ENCODE results near the gene HLA-DPB1.
"Not testable (repeated sequence)": the region's sequence is repeated elsewhere in the genome, so short reads cannot be mapped to it uniquely, and the experiment has no call there.

The HLA-DPB1 gene

DNA sequence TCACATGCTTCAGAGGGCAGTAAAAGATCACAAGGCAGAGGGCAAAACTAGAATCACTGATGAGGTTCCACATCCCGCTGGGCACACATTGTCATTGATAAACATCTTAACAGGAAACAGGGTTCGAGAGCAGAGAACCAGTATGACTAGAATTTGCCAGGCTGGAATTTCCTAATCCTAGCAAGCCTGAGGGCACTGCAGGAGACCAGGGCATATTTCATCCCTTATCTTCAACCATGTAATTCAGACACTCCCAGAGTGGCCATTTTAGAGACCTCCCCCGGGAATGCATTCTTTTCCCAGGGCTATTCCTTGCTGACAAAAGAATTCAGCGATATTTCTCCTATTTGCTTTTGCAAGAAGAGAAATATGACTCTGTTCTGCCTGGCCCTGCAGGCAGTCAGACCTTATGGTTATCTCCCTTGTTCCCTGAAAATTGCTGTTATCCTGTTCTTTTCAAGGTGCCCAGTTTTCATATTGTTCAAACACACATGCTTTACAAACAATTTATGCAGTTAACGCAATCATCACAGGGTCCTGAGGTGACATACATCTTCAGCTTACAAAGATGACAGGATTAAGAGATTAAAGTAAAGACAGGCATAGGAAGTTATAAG, 25.4 kb downstream of the HLA-DPB1 start:
- not testable (repeated sequence) for DNase-seq (ENCODE audit: low read depth in 2 of 2, low spot score in 1 of 2)

DNA sequence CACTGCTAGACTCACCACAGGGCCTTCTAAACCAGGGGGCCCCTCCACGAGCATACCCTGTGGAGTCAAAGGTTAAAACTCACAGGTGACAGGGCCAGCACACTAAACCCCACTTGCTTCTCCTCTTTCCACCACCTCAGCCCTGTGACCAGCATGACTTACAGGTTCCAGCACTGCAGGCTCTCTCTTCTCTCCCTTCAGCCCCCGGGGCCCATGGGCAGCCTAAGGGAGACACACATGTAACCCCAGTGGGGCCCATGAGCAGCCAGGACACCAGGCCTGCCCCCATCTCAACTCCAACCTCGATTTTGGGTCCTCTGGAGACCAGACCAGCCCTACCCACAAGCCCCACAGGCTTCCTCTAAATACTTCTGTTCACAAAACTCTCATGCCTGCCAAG, 28.0 kb downstream of the HLA-DPB1 start:
- no peak for DNase-seq (ENCODE audit: low read depth in 2 of 2, low spot score in 1 of 2)

GRCh38 chr6:33104887-33105286, 29.1 kb downstream of the HLA-DPB1 start:
- DNase-seq (ENCODE audit: low read depth in 2 of 2, low spot score in 1 of 2): no peak

DNA sequence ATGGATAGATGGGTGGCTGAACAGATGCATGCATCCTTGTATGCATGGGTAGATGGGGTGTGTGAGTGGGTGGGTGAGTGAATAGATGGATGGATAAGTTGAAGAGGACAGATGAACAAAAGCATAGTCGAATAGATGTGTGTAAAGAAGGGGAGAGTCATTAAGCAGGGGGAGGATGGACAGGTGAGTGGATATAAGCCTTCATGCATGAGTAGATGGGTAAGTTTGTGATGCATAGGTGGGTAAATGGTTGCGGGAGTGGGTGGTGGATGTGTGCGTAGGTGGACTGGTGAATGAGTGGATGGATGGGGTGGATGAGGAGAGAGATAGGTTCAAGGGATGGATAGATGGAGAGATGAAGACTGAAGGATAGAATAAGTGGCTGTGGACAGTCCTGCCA, 29.6 kb downstream of the HLA-DPB1 start:
- DNase-seq (ENCODE audit: low read depth in 2 of 2, low spot score in 1 of 2): no peak

GRCh38 chr6:33105916-33106871, 30.4 kb downstream of the HLA-DPB1 start:
- DNase-seq (ENCODE audit: low read depth in 2 of 2, low spot score in 1 of 2): no peak

DNA sequence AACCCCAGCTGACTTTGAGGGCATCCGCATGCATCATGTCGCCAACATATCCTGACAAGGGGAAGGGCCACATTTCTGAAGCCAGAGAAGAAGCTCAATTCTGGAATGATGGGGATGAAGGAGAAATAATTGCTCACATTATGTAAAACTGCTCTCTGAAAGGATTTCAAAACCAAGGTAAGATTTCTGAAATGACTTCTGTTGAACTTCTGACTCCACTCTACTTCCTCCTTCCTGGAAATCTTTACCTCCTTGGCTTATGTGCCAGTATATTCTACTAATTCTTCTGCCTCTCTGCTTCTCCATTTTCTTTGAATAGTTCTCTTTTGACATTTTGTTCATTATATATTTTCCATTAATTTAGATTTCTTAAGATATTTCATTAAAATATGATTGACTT, 31.9 kb downstream of the HLA-DPB1 start:
- DNase-seq (ENCODE audit: low read depth in 2 of 2, low spot score in 1 of 2): no peak

GRCh38 chr6:33108307-33108706, 32.5 kb downstream of the HLA-DPB1 start:
- no peak for DNase-seq (ENCODE audit: low read depth in 2 of 2, low spot score in 1 of 2)

- no peak for DNase-seq (ENCODE audit: low read depth in 2 of 2, low spot score in 1 of 2)
Measured at GRCh38 chr6:33112148-33112547, 36.4 kb downstream of the HLA-DPB1 start.

DNA sequence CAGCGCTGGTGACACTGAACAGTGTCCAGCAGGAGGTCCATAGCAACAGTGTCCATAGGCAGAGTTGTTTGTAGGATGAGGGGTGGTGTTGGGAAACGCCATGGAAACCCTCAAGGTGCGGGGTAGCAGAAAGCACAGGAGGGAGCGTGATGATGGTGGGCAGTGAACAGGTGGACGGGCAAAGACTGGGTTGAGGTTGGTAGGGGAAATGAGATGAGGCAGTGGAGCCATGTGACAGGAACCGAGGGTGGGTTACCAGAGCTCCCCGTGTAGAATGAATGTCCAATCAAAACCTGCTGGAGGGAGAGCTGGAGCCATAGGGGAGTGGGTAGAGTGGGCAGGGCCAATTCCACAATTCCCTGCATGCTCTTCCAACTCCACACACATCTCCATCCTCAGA, 38.0 kb downstream of the HLA-DPB1 start:
- DNase-seq (ENCODE audit: low read depth in 2 of 2, low spot score in 1 of 2): no peak

DNA sequence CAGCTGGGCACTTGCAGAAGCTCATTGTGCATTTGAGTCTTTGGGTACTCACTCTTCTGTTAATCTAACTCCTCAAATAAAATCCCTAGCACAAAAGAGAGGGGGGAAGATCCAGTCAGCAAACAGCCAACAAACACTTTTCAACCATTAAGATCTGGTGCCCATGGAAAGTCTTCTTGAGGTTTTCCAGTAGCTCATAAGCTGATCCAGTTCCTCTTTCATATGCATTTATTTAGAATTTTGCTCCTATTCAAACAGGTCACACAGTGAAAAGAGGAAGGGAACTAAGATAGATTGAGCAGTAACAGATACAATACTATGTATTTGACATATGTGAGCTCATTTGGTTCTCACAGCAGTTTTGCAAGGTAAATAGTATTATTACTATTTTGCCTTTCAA, 38.6 kb downstream of the HLA-DPB1 start:
- no peak for DNase-seq (ENCODE audit: low read depth in 2 of 2, low spot score in 1 of 2)

DNA sequence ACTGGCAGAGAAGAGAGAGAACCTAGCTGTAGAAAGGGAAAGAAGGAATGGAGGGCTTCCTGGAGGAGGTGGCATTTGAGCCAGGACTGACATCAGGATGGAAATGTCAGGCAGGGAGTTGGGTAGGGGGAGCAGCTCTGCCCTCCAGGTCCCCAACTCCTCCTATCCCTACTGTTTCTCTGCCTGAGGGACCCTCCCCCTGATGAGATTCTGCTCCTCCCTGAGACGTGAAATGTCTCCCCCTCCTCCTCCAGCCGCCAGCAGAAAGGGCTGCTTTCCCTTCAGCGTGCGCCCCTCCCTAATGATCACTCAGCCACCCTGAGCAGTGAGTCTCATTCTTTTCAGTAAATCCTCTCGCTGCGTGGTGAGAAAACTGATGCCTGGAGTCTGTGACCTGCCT, 40.6 kb downstream of the HLA-DPB1 start:
- no peak for DNase-seq (ENCODE audit: low read depth in 2 of 2, low spot score in 1 of 2)

DNA sequence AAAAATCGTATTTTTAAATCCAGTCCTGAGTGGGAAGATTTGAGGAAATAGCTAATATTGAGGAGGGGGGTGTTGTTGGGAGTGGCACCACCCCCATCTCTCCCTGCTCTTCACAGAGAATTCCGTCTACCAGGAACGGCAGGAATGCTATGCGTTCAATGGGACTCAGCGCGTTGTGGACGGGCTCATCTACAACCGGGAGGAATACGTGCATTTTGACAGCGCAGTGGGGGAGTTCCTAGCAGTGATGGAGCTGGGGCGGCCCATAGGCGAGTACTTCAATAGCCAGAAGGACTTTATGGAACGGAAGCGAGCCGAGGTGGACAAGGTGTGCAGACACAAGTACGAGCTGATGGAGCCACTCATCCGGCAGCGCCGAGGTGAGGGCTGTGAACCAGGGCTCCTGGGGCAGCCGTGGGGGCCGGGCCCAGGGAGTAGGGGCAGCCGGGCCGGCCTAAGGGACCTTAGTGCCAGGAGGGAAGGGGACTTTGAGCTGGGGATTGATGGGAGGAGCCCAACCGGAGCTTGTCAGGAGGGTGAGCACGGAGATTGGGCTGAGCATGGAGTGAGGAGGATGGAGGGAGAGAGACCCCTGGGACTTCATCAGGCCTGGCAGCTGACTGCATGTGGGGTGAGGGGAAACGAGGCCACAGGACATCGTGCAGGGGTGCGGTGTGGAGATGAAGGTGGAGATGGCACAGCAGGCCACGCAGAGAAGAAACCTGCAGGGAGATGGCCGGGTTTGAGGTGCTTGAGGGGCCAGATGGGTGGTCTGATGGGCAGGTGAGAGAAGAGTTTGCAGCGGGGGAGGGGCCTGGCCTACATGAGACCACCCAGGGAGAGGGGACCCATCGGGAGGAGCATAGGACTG, 41.3 kb downstream of the HLA-DPB1 start:
- no peak for DNase-seq (ENCODE audit: low read depth in 2 of 2, low spot score in 1 of 2)

- DNase-seq (ENCODE audit: low read depth in 2 of 2, low spot score in 1 of 2): no peak
Measured at GRCh38 chr6:33117811-33118277, 42.1 kb downstream of the HLA-DPB1 start.

GRCh38 chr6:33118525-33119123, 42.8 kb downstream of the HLA-DPB1 start:
- no peak for DNase-seq (ENCODE audit: low read depth in 2 of 2, low spot score in 1 of 2)

DNA sequence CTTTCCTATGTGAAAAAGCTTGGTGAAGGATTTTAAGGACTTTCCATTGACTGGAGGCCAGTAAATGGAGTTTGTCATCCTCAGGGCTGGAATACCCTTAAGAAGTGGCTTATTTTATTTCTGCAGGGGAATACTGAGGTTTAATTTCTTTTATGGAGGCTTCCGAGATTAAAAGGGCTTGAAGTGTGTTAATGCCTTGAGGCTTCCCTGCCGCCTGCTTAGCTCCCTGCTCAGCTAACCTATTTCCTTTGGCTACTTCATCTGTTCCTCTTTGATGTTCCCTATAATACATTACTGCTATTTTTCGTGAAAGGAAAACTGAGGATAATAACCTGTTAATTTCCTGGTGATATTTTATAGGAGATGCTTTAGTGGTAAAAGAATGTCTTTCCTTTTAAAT, 44.2 kb downstream of the HLA-DPB1 start:
- no peak for DNase-seq (ENCODE audit: low read depth in 2 of 2, low spot score in 1 of 2)

DNA sequence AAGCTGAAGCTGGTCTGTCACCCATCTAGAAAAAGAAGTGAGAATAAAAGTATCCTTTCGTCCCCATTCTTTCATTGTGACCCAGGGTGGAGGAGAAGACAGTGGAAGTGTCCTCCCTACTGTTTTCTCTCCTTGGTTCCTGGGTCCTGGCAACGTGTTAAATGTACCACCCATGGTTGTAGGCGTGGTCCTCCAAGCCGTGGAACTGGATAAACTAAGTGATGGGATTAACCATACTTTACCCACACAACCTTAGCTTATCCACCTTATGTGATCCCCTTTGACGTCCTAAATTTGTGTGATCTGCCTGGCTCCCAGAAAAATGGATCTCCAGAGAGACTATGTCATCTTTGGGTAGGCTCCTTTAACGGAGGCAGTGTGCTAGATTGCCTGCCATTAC, 47.4 kb downstream of the HLA-DPB1 start:
- no peak for DNase-seq (ENCODE audit: low read depth in 2 of 2, low spot score in 1 of 2)

DNA sequence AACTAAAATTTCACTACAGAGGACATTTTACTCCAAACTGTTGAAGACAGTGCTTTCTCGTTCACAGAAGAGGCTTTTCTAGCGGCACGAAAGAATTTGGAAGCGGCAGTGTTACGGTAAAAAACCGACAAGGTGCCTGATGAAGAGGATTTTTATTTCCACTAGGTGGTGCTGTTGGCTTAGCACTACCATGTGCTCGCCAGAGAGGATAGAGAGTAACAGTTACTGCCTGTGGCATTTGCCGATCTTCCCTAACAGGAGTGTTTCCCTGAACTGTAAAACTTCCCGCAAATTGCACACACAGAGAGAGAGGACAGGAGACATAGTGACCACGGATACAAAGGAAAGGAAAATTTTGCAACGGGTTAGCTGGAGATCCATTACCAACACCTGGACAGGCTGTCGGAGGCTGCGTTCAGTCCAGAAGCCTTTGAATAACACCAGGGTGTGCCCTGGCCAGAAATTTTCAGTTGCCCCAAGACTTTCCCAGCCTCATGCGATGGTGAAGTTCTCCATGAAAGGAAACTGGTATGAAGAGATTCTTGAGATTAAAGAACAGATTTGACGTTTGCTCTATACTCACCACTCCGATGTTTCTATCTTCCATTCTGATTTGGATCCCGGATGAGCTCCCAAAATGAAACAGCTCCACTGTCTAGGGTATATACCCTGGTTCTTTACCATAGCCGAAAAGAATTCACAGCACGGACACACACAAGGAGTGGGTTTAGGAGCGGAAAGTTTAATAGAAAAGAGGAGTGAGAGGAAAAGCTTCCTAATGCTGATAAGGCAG, 48.1 kb downstream of the HLA-DPB1 start:
- no peak for DNase-seq (ENCODE audit: low read depth in 2 of 2, low spot score in 1 of 2)

DNA sequence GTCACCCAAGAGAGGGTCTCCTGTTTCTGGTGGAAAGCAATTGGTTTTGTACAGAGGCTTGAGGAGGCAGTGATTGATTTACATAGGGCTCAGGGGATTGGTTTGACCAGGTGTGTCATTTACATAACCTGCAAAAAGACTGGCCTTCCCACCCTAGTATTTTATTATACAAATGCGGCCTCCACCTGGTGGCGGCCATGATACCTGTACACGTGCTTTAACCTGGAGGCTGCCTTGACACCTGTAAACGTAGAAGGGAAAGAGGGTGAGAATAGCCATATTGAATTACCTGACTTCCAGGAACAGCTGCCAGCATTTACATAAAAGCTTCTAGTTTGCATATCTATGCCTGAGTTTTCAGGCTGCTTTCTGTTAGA, 48.7 kb downstream of the HLA-DPB1 start:
- no peak for DNase-seq (ENCODE audit: low read depth in 2 of 2, low spot score in 1 of 2)

DNA sequence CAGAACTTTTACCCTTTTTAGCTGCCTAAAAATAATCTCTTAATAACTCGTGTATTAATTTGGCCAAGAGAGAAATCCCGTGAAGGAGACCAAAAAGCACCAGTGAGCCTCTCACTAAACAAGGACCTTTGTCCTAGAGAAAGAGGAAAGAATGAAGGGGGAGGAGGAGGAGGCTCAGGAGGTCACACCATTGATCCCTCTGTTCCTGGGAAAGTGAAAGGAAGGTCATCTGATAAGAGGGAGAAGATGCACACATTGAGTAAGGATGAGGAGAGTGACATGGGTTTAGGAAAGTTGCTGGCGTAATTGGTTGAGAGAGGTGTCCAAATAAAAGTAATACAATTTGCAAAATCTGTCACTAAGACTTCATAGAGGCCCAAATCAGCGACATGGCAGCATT, 49.2 kb downstream of the HLA-DPB1 start:
- DNase-seq (ENCODE audit: low read depth in 2 of 2, low spot score in 1 of 2): no peak

DNA sequence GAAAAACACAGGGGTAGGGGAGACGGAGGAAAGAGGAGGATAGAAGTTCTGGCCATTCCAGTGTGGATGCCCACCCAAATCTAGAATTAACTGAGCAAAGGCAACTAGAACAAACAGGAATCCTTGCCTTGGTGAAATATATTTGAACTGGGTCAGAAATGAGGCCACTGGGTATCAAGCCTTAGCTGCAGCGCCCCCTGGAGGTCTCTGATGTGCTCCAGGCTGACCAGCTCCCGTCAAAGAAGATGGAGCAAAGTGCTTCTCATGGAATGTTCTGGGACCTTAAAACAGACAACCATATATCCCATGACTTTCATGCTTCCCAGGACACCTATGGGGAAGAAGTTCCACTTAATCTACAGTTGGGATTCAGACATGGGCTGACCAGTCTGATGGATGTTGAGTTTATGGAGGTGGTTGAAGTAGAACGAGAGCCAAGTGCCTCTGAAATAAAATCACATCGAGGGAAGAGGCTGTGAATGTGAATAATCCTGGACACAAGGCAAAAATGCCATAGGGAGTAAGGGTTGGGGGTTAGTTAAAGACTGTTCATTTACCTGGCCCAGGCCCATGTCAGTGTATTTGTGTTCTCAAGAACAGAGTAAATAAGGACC, 50.4 kb downstream of the HLA-DPB1 start:
- peak; percentile 21 to 56 for DNase-seq (ENCODE audit: low read depth in 2 of 2, low spot score in 1 of 2)

Data from stimulated activated CD8-positive, alpha-beta memory T cell treated with anti-CD3 and anti-CD28 coated beads, Interleukin-4, amount 100 ng/mL, for 4 hours (primary cell).